Prostate gland (tissue), 2 donors: ENCODE measurements around the gene GDF2. TPM values are rescaled to one million over a fixed set of nuclear protein-coding genes. Genes with fewer than 3 reads are reported as not detected.

Experiments used
- DNase-seq: peaks from one replicate; pipeline ENCODE4 v3.0.0-alpha.2; 2019; ENCODE audit warnings: low spot score
- H3K27ac ChIP-seq, 2 donors: fragments of 200-600 bp; sonication (generic); 2 replicates each; pipeline ENCODE4 v1.5.1; 2017 to 2019
- H3K27me3 ChIP-seq: fragments of 200-600 bp; sonication (generic); replicated peaks from 2 replicates; pipeline ENCODE4 v1.5.1; 2019; ENCODE audit not compliant: insufficient read depth
- H3K36me3 ChIP-seq, 2 donors: fragments of 200-600 bp; sonication (generic); 1 replicate in 1 of 2; 2 replicates in 1 of 2; pipeline versions ENCODE4 v1.5.1 to v1.8.1; 2017 to 2019
- H3K4me1 ChIP-seq: fragments of 200-600 bp; sonication (generic); replicated peaks from 2 replicates; pipeline ENCODE4 v1.5.1; 2019
- H3K4me3 ChIP-seq, 2 donors: fragments of 200-600 bp; sonication (generic); 2 replicates each; pipeline ENCODE4 v1.5.1; 2017 to 2019
- H3K9me3 ChIP-seq: fragments of 200-600 bp; sonication (generic); 2 replicates; pipeline ENCODE4 v1.5.1; 2017
- POLR2A ChIP-seq: fragments of 450-650 bp; IDR thresholded peaks from one replicate; pipeline ENCODE4 v1.6.1; 2016; ENCODE audit warnings: antibody characterized with exemption, mild to moderate bottlenecking
- POLR2AphosphoS5 ChIP-seq: sonication (generic); formaldehyde crosslinking; IDR thresholded peaks from one replicate; pipeline ENCODE4 v1.6.1; 2017; ENCODE audit warnings: antibody characterized with exemption
- WGBS: methylation state at CpG from one replicate; pipeline ENCODE4 v1.1.5; 2018; 5-methylcytosine and 5-hydroxymethylcytosine counted together
- intact Hi-C: fragments of 100-400 bp; cut with DNase I; formaldehyde crosslinking; loops from one replicate; pipeline ENCODE4 v1.14.2; 2022
- total RNA-seq, 2 donors: library from RNA; depleted of rRNA; stranded (reverse); fragments of >200 nt; gene quantifications; one replicate each; pipeline ENCODE4 v1.1.0, GENCODE V29; 2016
- TF ChIP-seq, protein P1 (sequence below), 4 experiments: fragments of 200-600 bp in 2 of 4; fragments of 450-650 bp in 2 of 4; sonication (generic) in 2 of 4; IDR thresholded peaks; 1 replicate in 3 of 4; 2 replicates in 1 of 4; pipeline ENCODE4 v1.5.1; 2016 to 2019; ENCODE audit warnings: antibody characterized with exemption in 4 of 4, mild to moderate bottlenecking in 2 of 4, moderate library complexity in 2 of 4

The GDF2 gene
- total RNA-seq, 2 donors from 2014 or later, result not detected

DNA sequence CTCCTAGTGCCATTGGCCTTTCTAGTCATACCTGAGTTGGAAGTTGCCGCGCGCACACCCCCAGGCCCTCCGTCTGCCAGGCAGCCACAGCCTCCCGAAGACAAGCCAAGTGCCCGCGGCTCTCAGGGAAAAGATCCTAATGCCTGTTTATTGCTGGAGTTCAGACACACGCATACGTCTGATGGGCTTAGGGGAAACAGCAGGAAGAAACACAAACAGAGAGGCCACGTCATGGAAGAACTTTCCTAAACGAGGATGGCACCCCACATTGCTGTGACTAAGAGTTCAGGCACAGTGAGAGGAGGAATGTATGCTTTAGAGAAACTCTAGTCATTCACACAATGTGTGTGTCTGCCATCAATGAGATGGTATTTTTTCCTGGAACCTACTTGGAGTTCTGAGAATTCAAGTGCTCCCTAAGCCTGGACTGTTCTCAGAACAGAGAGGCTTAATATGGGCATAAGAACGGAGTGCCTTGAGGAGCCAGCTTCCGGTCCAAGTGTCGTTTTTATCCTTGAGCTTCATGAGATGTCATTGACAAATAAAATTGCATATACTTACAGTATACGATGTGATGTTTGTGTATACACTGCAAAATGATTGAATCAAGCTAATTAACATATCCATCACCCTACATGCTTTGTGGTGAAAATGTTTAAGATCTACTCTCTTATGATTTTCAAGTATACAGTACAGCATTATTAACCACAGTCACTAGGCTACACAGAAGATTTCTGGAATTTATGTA lies 14.3 kb downstream of the GDF2 start:
- DNase-seq, result no peak
- intact Hi-C loops, result no loop called here

DNA sequence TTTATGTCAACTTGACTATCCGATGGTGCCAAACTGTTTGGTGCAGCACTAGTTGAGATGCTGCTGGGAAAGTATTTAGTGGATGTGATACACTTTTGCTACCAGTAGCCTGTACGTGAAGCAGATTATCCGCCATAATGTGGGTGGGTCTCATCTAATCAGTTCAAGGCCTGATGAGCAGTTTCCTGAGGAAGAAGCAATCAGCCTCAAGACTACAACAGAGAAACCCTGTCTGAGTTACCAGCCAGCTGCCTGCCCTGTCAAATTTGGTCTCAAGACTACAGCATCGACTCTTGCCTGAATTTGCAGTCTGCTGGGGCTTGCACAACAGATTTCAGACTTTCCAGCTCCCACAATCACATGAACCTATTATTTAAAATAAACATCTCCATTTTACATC lies 15.1 kb downstream of the GDF2 start:
- intact Hi-C loops, result no loop called here
- WGBS, result 76% methylated on average over 4 of the region's 4 CpGs
- no peak for DNase-seq
- TF ChIP-seq POLR2AphosphoS5, result no peak
- TF ChIP-seq, protein P1, sequence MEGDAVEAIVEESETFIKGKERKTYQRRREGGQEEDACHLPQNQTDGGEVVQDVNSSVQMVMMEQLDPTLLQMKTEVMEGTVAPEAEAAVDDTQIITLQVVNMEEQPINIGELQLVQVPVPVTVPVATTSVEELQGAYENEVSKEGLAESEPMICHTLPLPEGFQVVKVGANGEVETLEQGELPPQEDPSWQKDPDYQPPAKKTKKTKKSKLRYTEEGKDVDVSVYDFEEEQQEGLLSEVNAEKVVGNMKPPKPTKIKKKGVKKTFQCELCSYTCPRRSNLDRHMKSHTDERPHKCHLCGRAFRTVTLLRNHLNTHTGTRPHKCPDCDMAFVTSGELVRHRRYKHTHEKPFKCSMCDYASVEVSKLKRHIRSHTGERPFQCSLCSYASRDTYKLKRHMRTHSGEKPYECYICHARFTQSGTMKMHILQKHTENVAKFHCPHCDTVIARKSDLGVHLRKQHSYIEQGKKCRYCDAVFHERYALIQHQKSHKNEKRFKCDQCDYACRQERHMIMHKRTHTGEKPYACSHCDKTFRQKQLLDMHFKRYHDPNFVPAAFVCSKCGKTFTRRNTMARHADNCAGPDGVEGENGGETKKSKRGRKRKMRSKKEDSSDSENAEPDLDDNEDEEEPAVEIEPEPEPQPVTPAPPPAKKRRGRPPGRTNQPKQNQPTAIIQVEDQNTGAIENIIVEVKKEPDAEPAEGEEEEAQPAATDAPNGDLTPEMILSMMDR (IDR thresholded peaks at IDR 0.05), result no peak
- no peak for TF ChIP-seq POLR2A
- Histone ChIP-seq H3K36me3 (no peaks in the 10 kb centered on the region), H3K4me1 (no peaks in the 10 kb centered on the region), H3K4me3 (no peak overlapping the region), H3K9me3 (no peaks in the 10 kb centered on the region), H3K27ac (no peak overlapping the region), H3K27me3 (no peaks in the 10 kb centered on the region)

More for the DNA sequence above, 14.3 kb downstream of the GDF2 start:
- Histone ChIP-seq H3K4me1 (no peaks in the 10 kb centered on the region), H3K4me3 (no peak overlapping the region), H3K36me3 (no peaks in the 10 kb centered on the region), H3K27ac (no peak overlapping the region), H3K9me3 (no peaks in the 10 kb centered on the region), H3K27me3 (no peaks in the 10 kb centered on the region)
- 67% methylated on average over 15 of the region's 15 CpGs for WGBS
- TF ChIP-seq POLR2AphosphoS5 (no peak), POLR2A (no peak)
- TF ChIP-seq, protein P1 (IDR thresholded peaks at IDR 0.05), result no peak

GRCh38 chr10:47339186-47339735 lies 17.0 kb downstream of the GDF2 start:
- Histone ChIP-seq H3K27ac (no peak overlapping the region), H3K4me1 (no peaks in the 10 kb centered on the region), H3K36me3 (no peaks in the 10 kb centered on the region), H3K9me3 (no peaks in the 10 kb centered on the region), H3K27me3 (no peaks in the 10 kb centered on the region), H3K4me3 (no peak overlapping the region)
- intact Hi-C loops, result no loop called here
- 85% methylated on average over 8 of the region's 8 CpGs for WGBS
- TF ChIP-seq, protein P1 (IDR thresholded peaks at IDR 0.05), result no peak
- no peak for DNase-seq

GRCh38 chr10:47339759-47340607 lies 17.7 kb downstream of the GDF2 start:
- 73% methylated on average over 15 of the region's 15 CpGs for WGBS
- Histone ChIP-seq H3K27ac (no peak overlapping the region), H3K27me3 (no peaks in the 10 kb centered on the region), H3K9me3 (no peaks in the 10 kb centered on the region), H3K4me1 (no peaks in the 10 kb centered on the region), H3K4me3 (no peak overlapping the region), H3K36me3 (no peaks in the 10 kb centered on the region)
- DNase-seq, result no peak
- intact Hi-C loops, result no loop called here
- TF ChIP-seq, protein P1 (IDR thresholded peaks at IDR 0.05), result no peak
- TF ChIP-seq POLR2A (no peak), POLR2AphosphoS5 (no peak)
